ENCODE results near the gene ODAD3.
"Not testable (repeated sequence)": the region's sequence is repeated elsewhere in the genome, so short reads cannot be mapped to it uniquely, and the experiment has no call there.

ODAD3 gene

GRCh38 chr19:11458912-11459311, 24.0 kb upstream of the ODAD3 start:
- DNase-seq = not testable (repeated sequence)

DNA sequence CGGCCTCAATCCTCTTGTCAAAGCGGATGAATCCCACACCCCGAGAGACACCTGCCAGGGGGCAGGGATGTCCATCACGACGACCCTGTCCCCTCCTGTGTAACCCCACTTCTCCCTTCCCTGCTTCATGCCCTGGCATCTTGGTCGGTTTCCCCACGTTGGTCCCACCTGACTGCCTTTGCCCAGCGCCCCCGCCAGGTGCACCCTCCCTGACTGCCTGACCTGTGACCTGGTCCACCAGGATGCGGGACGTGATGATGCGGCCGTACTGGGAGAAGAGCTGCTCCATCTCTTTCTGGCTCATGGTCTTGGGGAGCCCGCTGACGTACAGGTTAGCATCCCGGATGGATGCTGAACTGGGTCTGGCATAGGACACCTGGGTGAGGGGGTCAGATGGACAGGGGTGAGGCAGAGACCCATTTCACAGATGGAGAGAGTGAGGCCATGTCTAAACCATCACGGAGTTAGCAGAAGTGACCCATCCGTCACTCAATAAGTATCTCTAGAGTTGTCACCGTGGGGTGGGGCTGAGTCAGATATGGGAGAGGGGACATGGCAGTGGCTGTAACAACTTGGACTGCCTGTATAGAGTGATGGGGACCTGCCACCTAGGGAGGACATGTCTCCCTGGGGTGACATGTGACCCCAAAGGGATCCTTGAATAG, 23.4 kb upstream of the ODAD3 start:
- no peak for DNase-seq

DNA sequence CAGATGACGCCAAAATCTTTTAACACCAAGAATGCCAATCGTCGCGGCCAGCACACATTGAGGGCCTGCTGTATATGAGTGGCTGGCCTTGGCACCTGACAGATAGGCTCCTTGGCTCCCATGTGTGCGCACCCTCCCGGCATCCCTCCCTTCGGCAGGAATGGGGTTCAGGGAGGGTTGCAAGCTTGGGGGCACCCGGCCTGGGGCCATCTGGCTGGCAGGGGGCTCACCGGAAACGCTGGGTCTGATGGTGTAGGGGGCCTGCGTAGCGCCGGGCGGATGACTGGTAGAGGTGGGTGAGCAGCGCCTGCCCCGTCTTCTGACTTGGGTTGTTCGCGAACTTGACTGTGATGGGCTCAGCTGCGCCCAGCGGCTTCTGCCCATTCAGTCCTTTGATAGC, 22.9 kb upstream of the ODAD3 start:
- DNase-seq = no peak

DNA sequence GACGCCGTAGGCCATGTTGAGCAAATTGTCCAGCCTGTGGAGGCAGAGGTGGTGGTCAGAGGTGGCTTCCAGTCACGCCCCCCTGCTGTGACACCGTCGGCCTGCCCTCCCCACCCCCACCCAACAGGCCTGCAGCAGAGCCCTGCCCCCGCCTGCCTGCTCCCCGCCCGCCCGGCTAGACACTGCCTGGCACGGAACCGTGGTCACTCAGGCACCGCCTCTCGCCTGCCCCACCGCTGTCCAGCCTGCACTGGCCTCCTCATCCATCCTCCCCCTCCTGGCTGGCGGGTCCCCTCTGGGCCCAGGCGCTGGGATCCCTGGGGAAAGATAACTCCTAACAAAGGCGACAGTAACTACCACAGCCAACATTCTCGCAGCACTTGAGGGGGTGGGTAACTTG, 22.2 kb upstream of the ODAD3 start:
- no peak for DNase-seq

- no peak for DNase-seq
Observed at GRCh38 chr19:11456659-11457058, 21.7 kb upstream of the ODAD3 start.

- not testable (repeated sequence) for DNase-seq
Observed at GRCh38 chr19:11455233-11455554, 20.3 kb upstream of the ODAD3 start.

DNA sequence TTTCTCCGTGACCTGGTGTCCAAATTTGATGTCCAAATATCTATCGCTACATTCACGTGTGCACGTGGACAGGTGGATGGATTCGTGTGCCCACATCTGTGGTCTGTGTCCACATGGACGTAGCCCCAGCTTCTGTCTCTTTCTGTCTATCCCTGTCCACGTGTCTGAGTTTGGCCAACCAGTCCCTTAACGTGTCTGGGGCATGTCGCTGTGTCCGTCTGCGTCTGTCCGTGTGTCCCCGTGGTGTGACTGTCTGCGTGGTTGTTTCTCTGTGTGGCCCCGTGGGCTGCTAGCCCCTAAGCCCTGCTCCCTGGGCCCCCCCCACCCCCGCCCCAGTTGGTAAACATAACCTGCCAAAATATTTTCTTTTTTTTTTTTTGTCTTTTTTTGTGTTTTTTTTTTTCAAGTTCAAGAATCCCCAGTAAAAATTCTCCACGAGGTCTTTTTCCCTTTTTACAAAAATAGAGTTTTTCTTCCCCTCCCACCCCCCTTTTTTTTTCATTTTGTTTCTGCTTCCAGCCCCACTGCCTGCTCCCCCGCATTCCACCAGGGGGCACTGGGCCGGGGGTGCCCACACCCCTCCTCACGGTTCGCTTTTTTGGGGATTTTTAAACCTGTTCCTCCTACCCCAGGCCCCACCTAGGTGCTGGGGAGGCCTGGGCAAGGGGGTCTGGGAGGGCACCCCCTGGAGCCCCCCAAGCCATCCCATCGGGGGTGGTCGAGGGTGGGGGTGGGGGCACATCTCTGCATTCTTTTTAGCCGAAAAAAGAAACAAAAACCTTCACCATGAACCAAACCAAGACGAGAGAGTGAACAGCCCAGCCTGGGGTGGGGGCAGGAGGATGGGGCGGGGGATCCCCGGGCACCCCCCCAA, 18.8 kb upstream of the ODAD3 start:
- no peak for DNase-seq

DNA sequence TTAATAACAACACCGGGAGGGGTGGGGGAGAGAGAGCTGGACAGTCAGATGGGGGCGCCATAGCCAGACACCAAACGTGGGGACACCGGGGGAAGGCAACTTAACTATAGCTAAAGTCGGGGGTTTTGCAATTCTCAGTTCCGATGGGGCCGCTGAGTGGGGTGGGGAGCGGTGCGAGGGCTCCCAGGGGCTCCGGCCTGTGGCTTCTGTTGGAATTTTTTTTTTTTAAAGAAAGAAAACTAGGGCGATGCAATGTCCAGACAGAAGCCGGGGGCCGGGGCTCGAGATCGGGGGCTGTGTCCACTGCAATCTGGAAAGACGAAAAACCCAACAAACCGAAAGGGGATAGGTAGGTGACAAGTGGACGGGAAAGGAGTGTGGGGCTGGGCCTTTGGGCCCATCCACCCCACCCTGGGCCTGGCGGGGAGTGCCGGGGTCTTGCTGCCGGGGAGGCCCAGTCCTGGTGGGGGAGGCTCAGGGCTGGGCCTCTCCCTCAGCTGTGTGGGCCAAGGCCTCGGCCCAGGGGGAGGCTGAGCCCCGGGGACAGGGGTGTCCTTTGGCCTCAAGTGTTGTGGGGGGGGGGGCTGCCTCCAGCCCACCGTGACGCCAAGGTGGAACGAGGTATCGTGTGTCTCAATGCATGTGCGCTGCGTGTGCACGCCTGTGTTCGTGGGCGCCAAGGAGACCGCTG, 17.8 kb upstream of the ODAD3 start:
- DNase-seq = no peak

GRCh38 chr19:11451871-11452619, 17.1 kb upstream of the ODAD3 start:
- no peak for DNase-seq

DNA sequence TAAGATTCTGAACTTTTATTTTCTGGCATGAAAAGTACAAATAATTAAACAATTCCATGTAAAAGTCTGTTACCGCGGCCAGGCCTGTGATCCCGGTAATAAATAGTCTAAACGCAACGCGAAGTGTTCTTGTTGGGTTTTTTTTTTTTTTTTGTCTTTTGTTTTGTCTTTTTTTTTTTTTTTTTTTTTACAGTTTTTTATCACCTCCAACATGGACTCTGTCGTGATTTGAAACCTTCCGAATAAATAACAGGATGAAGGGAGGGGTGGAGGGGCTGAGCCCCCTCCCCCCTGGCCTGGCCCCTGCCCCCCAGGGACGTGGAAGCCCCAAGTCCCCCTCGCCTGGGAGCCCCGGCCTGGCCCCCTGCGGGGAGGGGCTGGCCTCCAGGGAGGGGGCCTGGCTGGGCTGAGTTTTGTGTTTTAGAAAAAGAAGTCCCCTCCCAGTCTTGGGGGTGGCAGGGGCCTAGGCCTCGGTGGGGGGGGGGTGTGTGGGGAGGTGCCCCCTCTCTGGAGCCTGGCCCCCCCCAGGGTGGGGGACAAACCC, 16.5 kb upstream of the ODAD3 start:
- no peak for DNase-seq

- no peak for DNase-seq
Observed at GRCh38 chr19:11450570-11451326, 15.8 kb upstream of the ODAD3 start.

- no peak for DNase-seq
Observed at GRCh38 chr19:11448923-11449554, 14.1 kb upstream of the ODAD3 start.

GRCh38 chr19:11448410-11448809, 13.5 kb upstream of the ODAD3 start:
- DNase-seq = no peak

GRCh38 chr19:11447347-11448262, 12.7 kb upstream of the ODAD3 start:
- DNase-seq = no peak

- DNase-seq = no peak
Observed at GRCh38 chr19:11446652-11447301, 11.9 kb upstream of the ODAD3 start.

DNA sequence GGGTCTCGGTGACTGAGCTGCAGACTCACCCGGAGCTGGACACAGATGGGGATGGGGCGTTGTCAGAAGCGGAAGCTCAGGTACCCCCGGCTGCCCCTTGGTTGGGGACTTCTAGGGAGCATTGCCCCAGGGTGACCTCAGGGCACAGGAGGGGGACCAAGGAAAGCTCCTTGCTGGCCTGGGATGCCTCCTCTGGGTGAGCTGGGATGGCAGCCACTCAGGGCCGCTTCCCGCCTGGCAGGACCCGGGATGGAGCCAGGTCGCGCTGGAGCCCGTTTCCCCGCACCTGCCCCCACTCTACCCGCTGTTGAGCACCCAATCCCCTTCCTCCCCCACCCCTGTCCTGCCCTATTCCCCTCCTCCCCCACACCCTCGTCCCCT, 11.3 kb upstream of the ODAD3 start:
- DNase-seq = no peak

GRCh38 chr19:11445141-11445540, 10.2 kb upstream of the ODAD3 start:
- DNase-seq = no peak

GRCh38 chr19:11444059-11444458, 9.1 kb upstream of the ODAD3 start:
- no peak for DNase-seq

DNA sequence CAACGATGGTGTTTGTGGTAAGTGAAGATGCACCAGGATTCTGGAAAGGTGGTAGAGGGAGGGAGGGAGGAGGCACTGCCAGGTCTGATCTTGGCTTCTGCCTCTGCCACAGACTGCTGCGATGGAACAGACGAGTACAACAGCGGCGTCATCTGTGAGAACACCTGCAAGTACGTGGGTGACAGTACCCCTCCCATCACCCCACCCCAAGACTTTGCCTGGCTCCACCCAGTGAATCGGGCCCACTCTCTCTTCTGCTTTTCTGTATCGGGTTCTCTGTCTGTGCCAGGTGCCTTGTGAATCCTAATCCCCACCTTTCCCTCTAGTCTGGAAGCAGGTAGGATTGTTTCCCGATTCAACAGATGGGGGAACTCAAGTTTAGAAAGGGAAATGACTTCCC, 3.0 kb upstream of the ODAD3 start:
- no peak for DNase-seq

DNA sequence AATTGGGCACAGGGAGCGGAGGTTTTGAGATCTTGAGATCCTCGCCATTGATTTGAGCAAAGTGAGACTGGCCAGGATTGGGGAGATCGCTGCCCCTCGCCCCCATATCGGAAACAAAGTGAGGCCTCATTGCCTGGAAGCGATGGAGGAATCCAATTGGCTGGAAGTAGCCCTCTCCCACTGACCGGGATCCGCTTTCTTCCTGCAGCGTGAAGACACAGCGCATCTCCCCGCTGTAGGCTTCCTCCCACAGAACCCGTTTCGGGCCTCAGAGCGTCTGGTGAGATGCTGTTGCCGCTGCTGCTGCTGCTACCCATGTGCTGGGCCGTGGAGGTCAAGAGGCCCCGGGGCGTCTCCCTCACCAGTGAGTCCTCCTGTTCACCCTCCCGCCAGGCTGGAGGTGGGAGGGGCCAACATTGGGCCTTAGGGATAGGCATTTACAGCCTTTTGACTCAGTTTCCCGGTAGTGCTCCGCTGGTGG, 952 bp upstream of the ODAD3 start:
- DNase-seq = no peak

Measured in NCI-H774 (cell line).